GM12878 (cell line): Measurements from ENCODE around the gene MAD1L1. TPM values are rescaled to one million over a fixed set of nuclear protein-coding genes. Genes with fewer than 3 reads are reported as not detected.

Experiments
- ATAC-seq: fragments of 200-7000 bp; cut with Tn5 transposase; 3 replicates; pipeline ENCODE4 v1.9.1; 2020; ENCODE audit warnings: mild to moderate bottlenecking, moderate library complexity
- BruUV-seq: library from RNA; stranded (reverse); fragments of 400-500 nt; replicated peaks from 2 replicates; lab custom pipeline; 2021; lab: Mats Ljungman, UMichigan
- CTCF ChIA-PET: fragments of 300-600 bp; sonication (Branson Sonifier 250); formaldehyde crosslinking; extraction: SDS; loops from one replicate; lab custom pipeline; 2021; ENCODE audit warnings: inconsistent platforms; lab: Yijun Ruan, JAX
- POLR2A ChIA-PET: fragments of 350-600 bp; formaldehyde crosslinking; extraction: SDS; loops from one replicate; lab custom pipeline; 2021; ENCODE audit warnings: inconsistent platforms; lab: Charles Lee
- RAD21 ChIA-PET: fragments of 300-600 bp; sonication (Branson Sonifier 250); formaldehyde crosslinking; loops from one replicate; lab custom pipeline; 2023; ENCODE audit warnings: antibody characterized with exemption; ENCODE audit not compliant: unreplicated experiment; lab: Charles Lee
- SMC1A ChIA-PET: fragments of 300-600 bp; sonication (Branson Sonifier 250); formaldehyde crosslinking; loops from one replicate; lab custom pipeline; 2023; ENCODE audit not compliant: unreplicated experiment, uncharacterized antibody; lab: Charles Lee
- DNase-seq: peaks from one replicate; pipeline ENCODE4 v3.0.0-alpha.2; 2011; ENCODE audit warnings: low read depth, low spot score
- FAIRE-seq: peaks from 3 replicates; lab custom pipeline; 2011; peaks lifted over from hg19 to GRCh38; lab: Jason Lieb, UNC
- H2AFZ ChIP-seq: 2 replicates; pipeline ENCODE4 v1.6.0; 2011; ENCODE audit warnings: low read depth, low read length, control low read depth; ENCODE audit not compliant: control insufficient read depth
- H3K27ac ChIP-seq: 2 replicates; pipeline ENCODE4 v1.5.1; 2011; ENCODE audit warnings: control low read depth; ENCODE audit not compliant: control insufficient read depth, insufficient read depth
- H3K27me3 ChIP-seq, 2 experiments: replicated peaks in 1 of 2; 2 replicates each; pipeline versions ENCODE4 v1.6.0 to v1.6.1; 2011; ENCODE audit warnings: low read length in 1 of 2; ENCODE audit not compliant: control insufficient read depth in 2 of 2, insufficient read depth in 2 of 2
- H3K36me3 ChIP-seq, 2 experiments: 2 replicates each; pipeline ENCODE4 v1.5.1; 2011; ENCODE audit warnings: low read length in 1 of 2; ENCODE audit not compliant: control insufficient read depth in 2 of 2, insufficient read depth in 2 of 2
- H3K4me1 ChIP-seq: 2 replicates; pipeline ENCODE4 v1.6.1; 2011; ENCODE audit warnings: mild to moderate bottlenecking, low read length, moderate library complexity, mixed read lengths; ENCODE audit not compliant: control insufficient read depth, insufficient read depth
- H3K4me2 ChIP-seq: 2 replicates; pipeline ENCODE4 v1.6.0; 2011; ENCODE audit warnings: control low read depth; ENCODE audit not compliant: control insufficient read depth, insufficient read depth
- H3K4me3 ChIP-seq: fragments of 200-600 bp; sonication (generic); 2 replicates; pipeline ENCODE4 v1.5.1; 2016
- H3K79me2 ChIP-seq: 2 replicates; pipeline ENCODE4 v1.6.0; 2011; ENCODE audit warnings: low read length; ENCODE audit not compliant: control insufficient read depth, insufficient read depth
- H3K9ac ChIP-seq: 2 replicates; pipeline ENCODE4 v1.8.0; 2011; ENCODE audit warnings: low read length, control low read depth, mixed read lengths; ENCODE audit not compliant: control insufficient read depth, insufficient read depth
- H3K9me3 ChIP-seq: replicated peaks from 3 replicates; pipeline ENCODE4 v1.5.1; 2011; ENCODE audit warnings: mild to moderate bottlenecking, low read length; ENCODE audit not compliant: control insufficient read depth, insufficient read depth
- H4K20me1 ChIP-seq: 2 replicates; pipeline ENCODE4 v1.6.0; 2011; ENCODE audit not compliant: control insufficient read depth, insufficient read depth
- CREM ChIP-seq: IDR thresholded peaks from 2 replicates; pipeline ENCODE4 v1.6.1; 2014; ENCODE audit warnings: antibody characterized with exemption, low read depth
- POLR2A ChIP-seq: IDR thresholded peaks from 2 replicates; pipeline ENCODE4 v1.6.1; 2011; ENCODE audit warnings: low read depth, mild to moderate bottlenecking, low read length
- RUNX3 ChIP-seq: IDR thresholded peaks from 2 replicates; pipeline ENCODE4 v1.6.1; 2012; ENCODE audit warnings: low read length, inconsistent platforms
- WGBS: methylation state at CpG from one replicate; pipeline ENCODE4 v1.1.6; 2016; ENCODE audit warnings: low lambda C conversion rate; ENCODE audit not compliant: insufficient replicate concordance, insufficient coverage; ENCODE audit errors: missing lambda C conversion rate; 5-methylcytosine and 5-hydroxymethylcytosine counted together
- in situ Hi-C: fragments of 300-500 bp; cut with MboI; formaldehyde crosslinking; loops from 9 replicates; pipeline ENCODE4 v1.14.3; 2018; ENCODE audit warnings: mixed read lengths
- intact Hi-C: fragments of 100-400 bp; cut with micrococcal nuclease; formaldehyde crosslinking; loops from one replicate; pipeline ENCODE4 v1.14.2; 2022; ENCODE audit not compliant: unreplicated experiment
- polyA plus RNA-seq, 11 experiments: library from polyadenylated mRNA; depleted of rRNA in 4 of 11; unstranded in 6 of 11; stranded (reverse) in 5 of 11; fragments of >200 nt; fragmentation: Nextera tagmentation in 4 of 11; fragmentation: Illumina TruSeq in 1 of 11; extraction: Ambion mirVana in 4 of 11; extraction: Trizol in 1 of 11; gene quantifications; 1 replicate in 1 of 11; 2 replicates in 10 of 11; pipeline versions ENCODE4 v1.2.1 to v1.2.3, GENCODE V29; 2011 to 2016; ENCODE audit warnings: inconsistent platforms in 2 of 11, missing spikeins in 2 of 11, low read depth in 1 of 11
- total RNA-seq, 4 experiments: library from RNA; depleted of rRNA in 3 of 4; stranded (reverse); fragments of >200 nt in 3 of 4; fragmentation: Illumina TruSeq in 1 of 4; extraction: Trizol in 1 of 4; gene quantifications; 2 replicates each; pipeline versions ENCODE4 v1.2.1 to v1.2.3, GENCODE V29; 2013 to 2021
- TF ChIP-seq, protein P1 (sequence below): IDR thresholded peaks from 2 replicates; pipeline ENCODE4 v1.6.1; 2011; ENCODE audit warnings: borderline replicate concordance, low read depth, mild to moderate bottlenecking, moderate library complexity, low read length; ENCODE audit not compliant: insufficient read depth, poor library complexity, severe bottlenecking

MAD1L1 gene
- total and polyA plus RNA-seq, 10 of the 15 experiments (the other 5 are each of a cell fraction or from before 2014, with no cell fraction given) = 2.2 to 76.8 (median 38.3) TPM

DNA sequence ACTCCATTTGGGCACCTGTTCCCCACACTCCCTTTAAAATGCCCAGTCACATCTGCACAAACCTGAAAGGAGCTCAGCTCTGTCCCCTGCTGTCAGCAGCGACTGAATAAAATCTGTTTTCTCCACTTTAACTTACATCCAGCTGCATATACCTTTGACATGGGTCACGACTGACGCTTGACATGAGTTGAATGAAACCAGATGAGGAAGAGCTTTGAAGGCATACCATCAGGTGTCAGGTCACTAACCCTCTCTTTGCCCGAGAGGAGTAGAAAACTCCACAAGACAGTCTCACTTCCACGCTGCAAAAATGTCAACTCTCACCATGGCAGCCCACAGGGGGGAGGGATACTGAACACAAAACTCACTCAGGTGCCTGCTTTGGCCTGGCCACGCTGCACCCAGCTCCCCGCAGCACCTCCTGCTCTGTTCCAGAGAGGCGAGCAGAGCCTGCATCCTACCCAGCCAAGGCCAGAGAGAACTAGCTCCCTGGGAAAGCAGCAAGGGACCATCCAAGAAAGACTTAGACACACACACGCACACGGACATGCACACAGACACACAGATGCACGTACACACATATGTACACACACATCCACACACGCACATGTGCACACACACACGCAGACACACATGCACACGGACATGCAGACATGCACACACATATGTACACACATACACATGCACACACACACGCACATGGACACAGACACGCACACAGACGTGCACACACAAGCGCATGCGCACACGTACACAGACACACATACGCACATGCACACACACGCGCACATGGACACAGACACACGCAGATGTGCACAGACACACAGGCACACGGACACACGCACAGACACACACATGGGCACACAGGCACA is 191.0 kb downstream of the MAD1L1 start:
- in situ Hi-C loops = no loop called here
- ChIA-PET CTCF (interaction anchor here (1.0 to 2.3 kb wide), 2 partner anchors 153 to 306 kb away, joined by 3 to 5 read pairs; no protein-coding TSS in a partner anchor), RAD21 (interaction anchor here (1.4 kb wide), 1 partner anchor 58 kb away, joined by 4 read pairs; no protein-coding TSS in a partner anchor), POLR2A (no interaction called here), SMC1A (interaction anchor here (0.6 to 1.2 kb wide), 3 partner anchors 14 to 331 kb away, joined by 3 to 4 read pairs (median 3); no protein-coding TSS in a partner anchor)
- TF ChIP-seq RUNX3 = no peak
- no peak for TF ChIP-seq CREM
- TF ChIP-seq POLR2A = 0 out of 2 replicates have a peak, but pooled peaks have one; percentile 20
- TF ChIP-seq, protein P1, sequence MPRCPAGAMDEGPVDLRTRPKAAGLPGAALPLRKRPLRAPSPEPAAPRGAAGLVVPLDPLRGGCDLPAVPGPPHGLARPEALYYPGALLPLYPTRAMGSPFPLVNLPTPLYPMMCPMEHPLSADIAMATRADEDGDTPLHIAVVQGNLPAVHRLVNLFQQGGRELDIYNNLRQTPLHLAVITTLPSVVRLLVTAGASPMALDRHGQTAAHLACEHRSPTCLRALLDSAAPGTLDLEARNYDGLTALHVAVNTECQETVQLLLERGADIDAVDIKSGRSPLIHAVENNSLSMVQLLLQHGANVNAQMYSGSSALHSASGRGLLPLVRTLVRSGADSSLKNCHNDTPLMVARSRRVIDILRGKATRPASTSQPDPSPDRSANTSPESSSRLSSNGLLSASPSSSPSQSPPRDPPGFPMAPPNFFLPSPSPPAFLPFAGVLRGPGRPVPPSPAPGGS = peak; percentile 45
- no peak overlapping the region for H2AFZ ChIP-seq
- 81% methylated on average over 26 of the region's 26 CpGs for WGBS
- no peak overlapping the region for H3K27ac ChIP-seq
- H3K79me2 ChIP-seq = no peaks in the 10 kb centered on the region
- FAIRE-seq (peak; percentile 77), ATAC-seq (no peak), DNase-seq (no peak)
- H4K20me1 ChIP-seq = peaks cover 3% of the 10 kb centered on the region; the same call in 1 of the 2 replicates
- intact Hi-C loops = no loop called here
- peaks cover 18% of the 10 kb centered on the region for H3K4me1 ChIP-seq
- H3K9me3 ChIP-seq = no peaks in the 10 kb centered on the region; the same call in 2 of the 3 replicates
- H3K4me3 ChIP-seq = no peak overlapping the region
- H3K27me3 ChIP-seq = no peaks in the 10 kb centered on the region
- H3K36me3 ChIP-seq = no peaks in the 10 kb centered on the region; a peak in 2 of 4 replicates
- no peak overlapping the region for H3K9ac ChIP-seq
- no TSS peak for BruUV-seq
- H3K4me2 ChIP-seq = no peak overlapping the region
